BLaER1 (cell line): ENCODE data around the gene PCSK5.
A peak's percentile ranks its signal among the peaks of the same experiment; 100 is the strongest.

ENCODE experiments used
- H3K27ac ChIP-seq: shearing (Covaris generic); formaldehyde crosslinking; 2 replicates; pipeline ENCODE4 v1.8.1; 2022
- H3K27me3 ChIP-seq: shearing (Covaris generic); formaldehyde crosslinking; 2 replicates; pipeline ENCODE4 v1.8.1; 2022
- H3K36me3 ChIP-seq: shearing (Covaris generic); formaldehyde crosslinking; 2 replicates; pipeline ENCODE4 v1.8.1; 2022
- H3K4me1 ChIP-seq: shearing (Covaris generic); formaldehyde crosslinking; 2 replicates; pipeline ENCODE4 v1.8.1; 2022
- H3K4me2 ChIP-seq: shearing (Covaris generic); formaldehyde crosslinking; 2 replicates; pipeline ENCODE4 v1.8.1; 2022
- H3K4me3 ChIP-seq: shearing (Covaris generic); formaldehyde crosslinking; 2 replicates; pipeline ENCODE4 v1.8.1; 2022
- H3K9ac ChIP-seq: shearing (Covaris generic); formaldehyde crosslinking; 2 replicates; pipeline ENCODE4 v1.8.1; 2022
- H3K9me3 ChIP-seq: shearing (Covaris generic); formaldehyde crosslinking; 2 replicates; pipeline ENCODE4 v1.8.1; 2022
- H4K20me1 ChIP-seq: shearing (Covaris generic); formaldehyde crosslinking; 2 replicates; pipeline ENCODE4 v1.8.1; 2022
- Cebpa-rat ChIP-seq: shearing (Covaris generic); IDR thresholded peaks from 2 replicates; pipeline ENCODE4 v1.8.1; 2022

PCSK5 gene

GRCh38 chr9:76271755-76272154, 381.3 kb downstream of the PCSK5 start:
- TF ChIP-seq Cebpa-rat: no peak
- Histone ChIP-seq H3K27me3 (no peaks in the 10 kb centered on the region), H3K9ac (no peak overlapping the region), H3K4me1 (peaks cover 5% of the 10 kb centered on the region; the same call in 1 of the 2 replicates), H3K27ac (no peak overlapping the region), H3K4me2 (no peak overlapping the region), H4K20me1 (no peaks in the 10 kb centered on the region), H3K4me3 (no peak overlapping the region), H3K36me3 (no peaks in the 10 kb centered on the region), H3K9me3 (no peaks in the 10 kb centered on the region)

GRCh38 chr9:76289042-76289441, 398.6 kb downstream of the PCSK5 start:
- no peak overlapping the region for H3K4me3 ChIP-seq
- no peaks in the 10 kb centered on the region for H3K9me3 ChIP-seq
- H3K4me2 ChIP-seq: no peak overlapping the region
- H3K4me1 ChIP-seq: peaks cover 29% of the 10 kb centered on the region
- no peak overlapping the region for H3K27ac ChIP-seq
- H3K27me3 ChIP-seq: no peaks in the 10 kb centered on the region
- no peaks in the 10 kb centered on the region for H3K36me3 ChIP-seq
- H4K20me1 ChIP-seq: no peaks in the 10 kb centered on the region
- no peak overlapping the region for H3K9ac ChIP-seq
- TF ChIP-seq Cebpa-rat: no peak

- Histone ChIP-seq H3K27ac (no peak overlapping the region), H3K27me3 (no peaks in the 10 kb centered on the region), H3K36me3 (no peaks in the 10 kb centered on the region), H3K9me3 (no peaks in the 10 kb centered on the region), H3K4me3 (no peak overlapping the region), H3K9ac (no peak overlapping the region), H3K4me2 (no peak overlapping the region), H3K4me1 (peaks cover 35% of the 10 kb centered on the region), H4K20me1 (no peaks in the 10 kb centered on the region)
- no peak for TF ChIP-seq Cebpa-rat
Observed at GRCh38 chr9:76289703-76290102, 399.2 kb downstream of the PCSK5 start.

- TF ChIP-seq Cebpa-rat: no peak
- Histone ChIP-seq H3K4me2 (no peak overlapping the region; the same call in 1 of the 2 replicates), H3K36me3 (no peaks in the 10 kb centered on the region), H3K9ac (no peak overlapping the region), H3K4me3 (no peak overlapping the region), H3K27me3 (no peaks in the 10 kb centered on the region), H4K20me1 (no peaks in the 10 kb centered on the region), H3K27ac (no peak overlapping the region), H3K4me1 (peaks cover 44% of the 10 kb centered on the region), H3K9me3 (no peaks in the 10 kb centered on the region)
Observed at GRCh38 chr9:76290555-76290954, 400.1 kb downstream of the PCSK5 start.

- no peaks in the 10 kb centered on the region for H4K20me1 ChIP-seq
- no peak for TF ChIP-seq Cebpa-rat
- H3K9ac ChIP-seq: no peak overlapping the region
- H3K36me3 ChIP-seq: no peaks in the 10 kb centered on the region
- H3K4me3 ChIP-seq: no peak overlapping the region
- H3K27ac ChIP-seq: no peak overlapping the region
- H3K4me1 ChIP-seq: peaks cover 61% of the 10 kb centered on the region
- H3K27me3 ChIP-seq: no peaks in the 10 kb centered on the region
- H3K4me2 ChIP-seq: peak overlapping the region; percentile 81
- no peaks in the 10 kb centered on the region for H3K9me3 ChIP-seq
Observed at GRCh38 chr9:76292246-76292645, 401.8 kb downstream of the PCSK5 start.

GRCh38 chr9:76292658-76293057, 402.2 kb downstream of the PCSK5 start:
- no peak overlapping the region for H3K27ac ChIP-seq
- no peak overlapping the region for H3K4me3 ChIP-seq
- no peaks in the 10 kb centered on the region for H4K20me1 ChIP-seq
- no peaks in the 10 kb centered on the region for H3K36me3 ChIP-seq
- no peak overlapping the region for H3K9ac ChIP-seq
- H3K27me3 ChIP-seq: no peaks in the 10 kb centered on the region
- no peaks in the 10 kb centered on the region for H3K9me3 ChIP-seq
- TF ChIP-seq Cebpa-rat: no peak
- peaks cover 65% of the 10 kb centered on the region for H3K4me1 ChIP-seq
- H3K4me2 ChIP-seq: peak overlapping the region; percentile 81

GRCh38 chr9:76294301-76294700, 403.8 kb downstream of the PCSK5 start:
- Histone ChIP-seq H3K27ac (peak overlapping the region; percentile 21; the same call in 1 of the 2 replicates), H3K4me2 (peak overlapping the region; percentile 81), H3K27me3 (no peaks in the 10 kb centered on the region), H3K4me3 (no peak overlapping the region), H4K20me1 (no peaks in the 10 kb centered on the region), H3K9me3 (no peaks in the 10 kb centered on the region), H3K4me1 (peaks cover 73% of the 10 kb centered on the region), H3K9ac (no peak overlapping the region), H3K36me3 (no peaks in the 10 kb centered on the region)
- no peak for TF ChIP-seq Cebpa-rat

GRCh38 chr9:76296561-76297310, 406.3 kb downstream of the PCSK5 start:
- Histone ChIP-seq H3K4me1 (peaks cover 79% of the 10 kb centered on the region), H4K20me1 (no peaks in the 10 kb centered on the region)
- TF ChIP-seq Cebpa-rat: no peak

GRCh38 chr9:76297721-76298239, 407.3 kb downstream of the PCSK5 start:
- H3K4me2 ChIP-seq: peak overlapping the region; percentile 81
- H4K20me1 ChIP-seq: no peaks in the 10 kb centered on the region
- H3K9me3 ChIP-seq: no peaks in the 10 kb centered on the region
- no peak overlapping the region; the same call in 1 of the 2 replicates for H3K9ac ChIP-seq
- H3K4me3 ChIP-seq: peak overlapping the region; percentile 26; the same call in 1 of the 2 replicates
- no peaks in the 10 kb centered on the region for H3K27me3 ChIP-seq
- peaks cover 74% of the 10 kb centered on the region for H3K4me1 ChIP-seq
- TF ChIP-seq Cebpa-rat: no peak
- no peaks in the 10 kb centered on the region for H3K36me3 ChIP-seq
- H3K27ac ChIP-seq: no peak overlapping the region

More at GRCh38 chr9:76296561-76297310, 406.3 kb downstream of the PCSK5 start:
- Histone ChIP-seq H3K27me3 (no peaks in the 10 kb centered on the region), H3K9me3 (no peaks in the 10 kb centered on the region), H3K9ac (no peak overlapping the region), H3K27ac (no peak overlapping the region), H3K36me3 (no peaks in the 10 kb centered on the region), H3K4me3 (0 out of 2 replicates have a peak overlapping the region, but pooled peaks have one; percentile 26), H3K4me2 (peak overlapping the region; percentile 81)

- no peak for TF ChIP-seq Cebpa-rat
- no peak overlapping the region for H3K4me3 ChIP-seq
- H3K27me3 ChIP-seq: no peaks in the 10 kb centered on the region
- no peak overlapping the region for H3K27ac ChIP-seq
- H3K4me1 ChIP-seq: peaks cover 65% of the 10 kb centered on the region
- H3K36me3 ChIP-seq: no peaks in the 10 kb centered on the region
- no peaks in the 10 kb centered on the region for H4K20me1 ChIP-seq
- no peak overlapping the region for H3K9ac ChIP-seq
- no peaks in the 10 kb centered on the region for H3K9me3 ChIP-seq
- H3K4me2 ChIP-seq: peak overlapping the region; percentile 81; the same call in 1 of the 2 replicates
Observed at GRCh38 chr9:76298521-76299144, 408.2 kb downstream of the PCSK5 start.
